VCaP (cell line): ENCODE measurements around the gene RPTOR.

Experiments
- H3K27ac ChIP-seq: fragments of 450-650 bp; 2 replicates; pipeline ENCODE4 v1.5.1; 2017
- TF ChIP-seq, protein P1 (sequence below): fragments of 450-650 bp; conservative IDR thresholded peaks from 2 replicates; pipeline ENCODE4 v1.5.1; 2017; ENCODE audit warnings: mild to moderate bottlenecking, moderate library complexity

Gene RPTOR

GRCh38 chr17:80544655-80545498, at the start of gene RPTOR:
TSS of gene RPTOR (plus strand) at chr17:80544838. CDS start at chr17:80545630, 792 bp downstream.
- H3K27ac ChIP-seq: peak within 1 kb of the TSS; percentile 88
- TF ChIP-seq, protein P1, sequence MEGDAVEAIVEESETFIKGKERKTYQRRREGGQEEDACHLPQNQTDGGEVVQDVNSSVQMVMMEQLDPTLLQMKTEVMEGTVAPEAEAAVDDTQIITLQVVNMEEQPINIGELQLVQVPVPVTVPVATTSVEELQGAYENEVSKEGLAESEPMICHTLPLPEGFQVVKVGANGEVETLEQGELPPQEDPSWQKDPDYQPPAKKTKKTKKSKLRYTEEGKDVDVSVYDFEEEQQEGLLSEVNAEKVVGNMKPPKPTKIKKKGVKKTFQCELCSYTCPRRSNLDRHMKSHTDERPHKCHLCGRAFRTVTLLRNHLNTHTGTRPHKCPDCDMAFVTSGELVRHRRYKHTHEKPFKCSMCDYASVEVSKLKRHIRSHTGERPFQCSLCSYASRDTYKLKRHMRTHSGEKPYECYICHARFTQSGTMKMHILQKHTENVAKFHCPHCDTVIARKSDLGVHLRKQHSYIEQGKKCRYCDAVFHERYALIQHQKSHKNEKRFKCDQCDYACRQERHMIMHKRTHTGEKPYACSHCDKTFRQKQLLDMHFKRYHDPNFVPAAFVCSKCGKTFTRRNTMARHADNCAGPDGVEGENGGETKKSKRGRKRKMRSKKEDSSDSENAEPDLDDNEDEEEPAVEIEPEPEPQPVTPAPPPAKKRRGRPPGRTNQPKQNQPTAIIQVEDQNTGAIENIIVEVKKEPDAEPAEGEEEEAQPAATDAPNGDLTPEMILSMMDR: no peak

DNA sequence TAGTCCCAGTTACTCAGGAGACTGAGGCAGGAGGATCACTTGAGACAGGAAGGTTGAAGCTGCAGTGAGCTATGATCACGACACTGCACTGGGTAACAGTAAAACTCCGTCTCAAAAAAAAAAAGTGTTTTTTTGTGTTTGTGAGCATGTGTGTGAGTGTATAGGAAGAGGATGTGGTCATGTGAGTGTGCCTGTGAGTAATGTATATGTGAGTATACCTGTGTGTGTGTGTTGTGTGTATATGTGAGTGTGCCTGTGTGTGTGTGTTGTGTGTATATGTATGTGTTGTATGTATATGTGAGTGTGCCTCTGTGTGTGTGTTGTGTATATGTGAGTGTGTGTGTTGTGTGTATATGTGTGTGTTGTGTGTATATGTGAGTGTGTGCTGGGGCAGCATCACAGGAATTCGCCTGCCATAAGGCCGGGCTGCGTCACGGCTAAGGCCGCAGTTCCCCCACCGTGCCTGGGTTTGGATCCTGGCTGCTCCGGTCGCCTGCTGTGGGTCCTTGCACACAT, 46.9 kb upstream of the RPTOR start:
- H3K27ac ChIP-seq: no peak overlapping the region
- TF ChIP-seq, protein P1: no peak

DNA sequence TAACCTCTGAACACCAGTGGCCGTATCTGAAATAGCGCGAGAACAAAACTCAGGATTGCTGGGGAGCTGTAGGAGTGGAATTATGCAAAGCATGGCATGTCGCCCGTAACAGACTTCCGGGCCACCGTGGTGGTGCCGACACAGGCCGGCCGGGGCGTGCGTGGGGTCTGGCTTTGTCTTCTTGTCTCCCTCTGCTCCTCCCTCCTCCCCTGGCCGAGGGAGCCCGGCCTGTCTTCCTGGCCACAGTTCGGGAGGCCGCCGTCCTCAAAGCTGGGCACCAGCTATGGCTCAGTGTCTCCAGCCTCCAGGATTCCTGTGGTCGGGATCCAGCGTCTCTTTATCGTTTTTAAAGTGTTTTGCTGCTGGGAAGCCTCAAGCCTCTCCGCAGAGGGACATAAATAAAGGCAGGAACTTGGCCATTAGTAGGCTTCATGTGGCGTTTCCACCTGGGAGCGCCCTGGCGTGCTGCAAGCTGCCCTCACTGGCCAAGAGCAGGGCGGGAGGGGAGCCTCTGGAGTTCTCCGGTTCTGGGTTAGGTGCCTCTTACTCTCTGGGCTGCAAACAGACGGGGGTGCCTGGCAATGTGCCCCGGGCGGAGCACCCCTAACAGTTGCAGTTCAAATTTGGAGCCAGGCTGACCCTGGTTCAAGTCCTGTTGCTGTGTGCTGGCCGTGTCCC, 46.3 kb upstream of the RPTOR start:
- TF ChIP-seq, protein P1: no peak
- no peak overlapping the region for H3K27ac ChIP-seq

DNA sequence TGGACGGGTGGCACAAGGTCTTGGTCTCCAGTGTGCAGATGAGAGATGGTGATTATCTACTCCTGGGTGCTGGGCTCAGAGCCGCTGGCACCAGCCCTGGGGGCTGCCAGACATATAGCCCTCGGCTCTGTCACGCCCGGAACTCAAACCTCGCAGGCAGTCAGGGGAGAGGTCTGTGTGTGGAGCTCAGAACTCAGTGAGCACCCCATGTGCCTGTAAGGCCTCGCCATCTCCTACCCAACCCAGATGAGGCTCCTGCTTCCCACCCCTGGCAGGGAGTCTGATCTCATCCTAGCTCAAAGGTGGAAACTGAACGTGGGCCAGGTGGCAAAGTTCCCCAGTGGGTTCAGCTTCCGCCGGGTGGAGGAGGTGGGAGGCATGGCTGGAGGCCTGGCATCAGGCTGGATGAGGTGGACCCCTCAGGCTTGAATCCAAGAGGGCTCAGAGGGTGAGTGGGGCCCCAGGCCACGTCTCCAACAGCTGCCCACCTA, 45.7 kb upstream of the RPTOR start:
- H3K27ac ChIP-seq: no peak overlapping the region
- TF ChIP-seq, protein P1: no peak

DNA sequence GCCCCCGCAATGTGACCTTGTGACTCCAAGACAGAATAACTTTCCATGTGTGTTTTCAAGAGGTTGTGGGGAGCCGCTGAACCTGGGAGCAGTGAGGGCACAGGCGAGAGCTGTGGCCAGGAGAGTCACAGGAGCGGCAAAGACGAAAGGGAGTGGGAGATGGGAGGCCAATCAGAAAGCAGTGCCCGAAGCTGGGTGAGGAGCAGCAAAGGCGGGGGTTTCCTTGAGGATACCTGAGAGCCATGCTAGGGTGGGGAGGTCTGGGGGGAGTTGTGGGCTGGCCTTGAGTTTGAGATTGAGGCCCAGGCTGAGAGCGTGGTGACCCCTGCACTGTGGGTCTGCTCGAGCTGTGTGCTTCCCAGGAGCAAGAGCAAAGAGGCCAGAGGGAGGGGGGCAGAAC, 45.1 kb upstream of the RPTOR start:
- TF ChIP-seq, protein P1: no peak
- H3K27ac ChIP-seq: no peak overlapping the region

DNA sequence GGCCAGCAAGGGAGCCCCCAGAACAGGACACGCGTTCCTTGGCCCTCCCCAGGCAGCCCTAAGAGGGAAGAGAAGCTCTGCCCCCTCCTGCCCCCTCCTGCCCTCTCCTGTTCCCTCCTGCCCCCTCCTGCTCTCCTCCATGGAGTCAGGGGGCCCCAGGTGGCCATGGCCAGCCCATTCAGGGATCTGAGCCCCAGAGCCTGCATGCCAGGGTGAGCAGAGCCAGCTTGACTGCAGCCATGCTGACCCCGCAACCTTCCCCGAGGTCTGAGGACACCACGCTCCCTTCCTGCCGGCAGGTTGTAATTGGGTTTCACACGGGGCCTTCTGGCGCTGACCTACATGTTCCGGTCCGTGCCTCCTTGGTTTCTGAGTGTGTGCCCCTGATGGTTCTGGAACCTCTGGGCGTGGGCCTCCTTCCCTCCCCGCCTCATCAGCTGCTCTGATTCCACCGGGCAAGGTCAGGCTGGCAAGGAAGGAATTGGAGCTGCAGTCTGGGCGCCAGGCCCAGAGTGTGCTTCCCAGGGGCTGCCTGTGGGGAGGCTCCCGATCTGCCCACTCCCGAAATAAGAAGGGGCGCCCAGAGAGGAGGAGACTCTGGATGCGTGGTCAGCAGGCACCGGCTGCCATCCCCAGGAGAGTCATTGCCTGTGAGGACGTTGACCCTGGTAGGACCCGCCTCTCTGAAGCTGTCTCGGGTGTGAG, 44.5 kb upstream of the RPTOR start:
- no peak overlapping the region for H3K27ac ChIP-seq
- TF ChIP-seq, protein P1: no peak
